HCT116 (cell line): ENCODE measurements around the gene TUNAR. TPM values are rescaled to one million over a fixed set of nuclear protein-coding genes. Genes with fewer than 3 reads are reported as not detected.

Experiments
- ATAC-seq: fragments of 200-7000 bp; cut with Tn5 transposase; 2 replicates; pipeline ENCODE4 v1.9.1; 2020; ENCODE audit warnings: mild to moderate bottlenecking, moderate library complexity
- BruUV-seq: library from RNA; stranded (reverse); fragments of 400-500 nt; replicated peaks from 2 replicates; lab custom pipeline; 2021; lab: Mats Ljungman, UMichigan
- CTCF ChIA-PET: fragments of 300-600 bp; sonication (Branson Sonifier 250); formaldehyde crosslinking; loops from one replicate; lab custom pipeline; 2021; ENCODE audit warnings: antibody characterized with exemption; lab: Charles Lee
- POLR2A ChIA-PET: fragments of 300-600, 350-600 bp; sonication (Branson Sonifier 250); formaldehyde crosslinking; loops from one replicate; lab custom pipeline; 2021; ENCODE audit warnings: antibody characterized with exemption; lab: Charles Lee
- RAD21 ChIA-PET, 2 experiments: fragments of 300-600 bp; sonication (Branson Sonifier 250); formaldehyde crosslinking; loops; one replicate each; lab custom pipeline; 2023; ENCODE audit warnings: low total read pairs in 2 of 2; ENCODE audit not compliant: uncharacterized antibody in 2 of 2, unreplicated experiment in 2 of 2, low non-redundant PET in 1 of 2; lab: Charles Lee
- DNase-seq: peaks from one replicate; pipeline ENCODE4 v3.0.0-alpha.2; 2010; ENCODE audit warnings: low read depth, low spot score
- H2AFZ ChIP-seq: fragments of 200-600 bp; shearing (Covaris generic), sonication (generic); 2 replicates; pipeline ENCODE4 v1.6.1; 2017; ENCODE audit warnings: low read depth, mixed run types, mixed read lengths, antibody characterized with exemption, low read length; ENCODE audit not compliant: poor library complexity, severe bottlenecking
- H3K27ac ChIP-seq: 2 replicates; pipeline ENCODE4 v1.5.1; 2012; ENCODE audit warnings: low read depth, low read length
- H3K27me3 ChIP-seq: fragments of 200-600 bp; sonication (generic); 2 replicates; pipeline ENCODE4 v1.6.1; 2016; ENCODE audit warnings: mixed run types, low read length, mixed read lengths; ENCODE audit not compliant: insufficient read depth
- H3K36me3 ChIP-seq, 2 experiments: fragments of 200-500 bp in 1 of 2; fragments of 200-600 bp in 1 of 2; sonication (Bioruptor generic) in 1 of 2; sonication (generic) in 1 of 2; 2 replicates each; pipeline versions ENCODE4 v1.5.1 to v1.6.1; 2014 to 2016; ENCODE audit warnings: low read length in 2 of 2, inconsistent platforms in 1 of 2, mixed read lengths in 1 of 2, mixed run types in 1 of 2; ENCODE audit not compliant: insufficient read depth in 2 of 2, control insufficient read depth in 1 of 2
- H3K4me1 ChIP-seq, 2 experiments: fragments of 200-600 bp in 1 of 2; sonication (generic) in 1 of 2; 2 replicates each; pipeline versions ENCODE4 v1.5.1 to v1.6.1; 2012 to 2017; ENCODE audit warnings: low read length in 2 of 2, inconsistent platforms in 1 of 2, mild to moderate bottlenecking in 1 of 2, mixed read lengths in 1 of 2, mixed run types in 1 of 2, moderate library complexity in 1 of 2; ENCODE audit not compliant: insufficient read depth in 2 of 2, control insufficient read depth in 1 of 2
- H3K4me2 ChIP-seq: fragments of 200-600 bp; sonication (generic); 2 replicates; pipeline ENCODE4 v1.6.1; 2017; ENCODE audit warnings: mixed run types, low read length, mixed read lengths
- H3K4me3 ChIP-seq, 2 experiments: fragments of 200-600 bp in 1 of 2; sonication (generic) in 1 of 2; replicated peaks in 1 of 2; 2 replicates each; pipeline ENCODE4 v1.5.1; 2011 to 2016; ENCODE audit warnings: low read length in 2 of 2, control low read depth in 1 of 2, low read depth in 1 of 2, mild to moderate bottlenecking in 1 of 2, mixed read lengths in 1 of 2, mixed run types in 1 of 2
- H3K79me2 ChIP-seq: fragments of 200-600 bp; sonication (generic); 2 replicates; pipeline ENCODE4 v1.6.1; 2017; ENCODE audit warnings: mild to moderate bottlenecking, mixed run types, low read length, moderate library complexity, mixed read lengths; ENCODE audit not compliant: insufficient read depth
- H3K9ac ChIP-seq: fragments of 200-600 bp; sonication (generic); 2 replicates; pipeline ENCODE4 v1.6.1; 2016; ENCODE audit warnings: low read length, mixed read lengths
- H3K9me2 ChIP-seq: fragments of 200-600 bp; sonication (generic), shearing (Covaris generic); 2 replicates; pipeline ENCODE4 v1.6.1; 2017; ENCODE audit warnings: mixed run types, mild to moderate bottlenecking, moderate library complexity; ENCODE audit not compliant: insufficient read depth
- H3K9me3 ChIP-seq, 2 experiments: fragments of 200-500 bp in 1 of 2; fragments of 200-600 bp in 1 of 2; sonication (Bioruptor generic) in 1 of 2; sonication (generic) in 1 of 2; 2 replicates each; pipeline ENCODE4 v1.6.1; 2014 to 2017; ENCODE audit warnings: low read length in 2 of 2, mixed read lengths in 2 of 2, inconsistent platforms in 1 of 2, low read depth in 1 of 2, mild to moderate bottlenecking in 1 of 2, mixed run types in 1 of 2, moderate library complexity in 1 of 2; ENCODE audit not compliant: control insufficient read depth in 1 of 2, insufficient read depth in 1 of 2
- H4K20me1 ChIP-seq: fragments of 200-600 bp; sonication (generic), shearing (Covaris generic); 2 replicates; pipeline ENCODE4 v1.6.1; 2017; ENCODE audit warnings: mixed run types, mild to moderate bottlenecking, moderate library complexity; ENCODE audit not compliant: insufficient read depth
- CEBPB ChIP-seq: IDR thresholded peaks from 2 replicates; pipeline ENCODE4 v1.6.1; 2012; ENCODE audit warnings: low read depth
- EGR1 ChIP-seq: IDR thresholded peaks from 2 replicates; pipeline ENCODE4 v1.6.1; 2012; ENCODE audit warnings: low read depth
- ELF1 ChIP-seq: IDR thresholded peaks from 2 replicates; pipeline ENCODE4 v1.6.1; 2012; ENCODE audit warnings: low read depth, borderline replicate concordance
- EZH2 ChIP-seq: fragments of 200-600 bp; sonication (generic); IDR thresholded peaks from 2 replicates; pipeline ENCODE4 v1.6.1; 2017; ENCODE audit warnings: antibody characterized with exemption, mixed run types
- EZH2phosphoT487 ChIP-seq: fragments of 200-600 bp; IDR thresholded peaks from 2 replicates; pipeline ENCODE4 v1.6.1; 2018; ENCODE audit warnings: antibody characterized with exemption, borderline replicate concordance
- FOSL1 ChIP-seq: IDR thresholded peaks from 2 replicates; pipeline ENCODE4 v1.6.1; 2012; ENCODE audit warnings: low read depth
- JUND ChIP-seq: IDR thresholded peaks from 2 replicates; pipeline ENCODE4 v1.6.1; 2012
- POLR2A ChIP-seq: IDR thresholded peaks from 2 replicates; pipeline ENCODE4 v1.7.0; 2011; ENCODE audit warnings: borderline replicate concordance; ENCODE audit not compliant: insufficient read depth, insufficient read length; ENCODE audit errors: extremely low read depth
- POLR2AphosphoS5 ChIP-seq: IDR thresholded peaks from 2 replicates; pipeline ENCODE4 v1.6.1; 2011; ENCODE audit warnings: mild to moderate bottlenecking, low read depth, low read length, moderate library complexity
- RAD21 ChIP-seq: IDR thresholded peaks from 2 replicates; pipeline ENCODE4 v1.6.1; 2012; ENCODE audit warnings: low read depth, mild to moderate bottlenecking
- REST ChIP-seq: IDR thresholded peaks from 2 replicates; pipeline ENCODE4 v1.6.1; 2012; ENCODE audit warnings: low read depth
- SIN3A ChIP-seq: IDR thresholded peaks from 2 replicates; pipeline ENCODE4 v1.6.1; 2012; ENCODE audit warnings: low read depth
- SP1 ChIP-seq: IDR thresholded peaks from 2 replicates; pipeline ENCODE4 v1.6.1; 2012; ENCODE audit warnings: low read depth
- SRF ChIP-seq: IDR thresholded peaks from 2 replicates; pipeline ENCODE4 v1.6.1; 2012; ENCODE audit warnings: low read depth
- TCF7L2 ChIP-seq: IDR thresholded peaks from 2 replicates; pipeline ENCODE4 v1.7.0; 2011; ENCODE audit warnings: borderline replicate concordance, inconsistent platforms; ENCODE audit not compliant: insufficient read depth, insufficient read length; ENCODE audit errors: extremely low read depth
- YY1 ChIP-seq: IDR thresholded peaks from 2 replicates; pipeline ENCODE4 v1.6.1; 2011; ENCODE audit warnings: low read length, low read depth, moderate library complexity, mild to moderate bottlenecking; ENCODE audit not compliant: insufficient replicate concordance; ENCODE audit errors: extremely low read depth
- ZFX ChIP-seq: fragments of 450-650 bp; IDR thresholded peaks from 2 replicates; pipeline ENCODE4 v1.6.1; 2017
- ZNF274 ChIP-seq: fragments of 200-500 bp; sonication (Bioruptor generic); IDR thresholded peaks from 2 replicates; pipeline ENCODE4 v1.6.1; 2014; ENCODE audit warnings: mild to moderate bottlenecking, low read depth, low read length, inconsistent platforms
- intact Hi-C: fragments of 100-400 bp; cut with micrococcal nuclease; formaldehyde crosslinking; loops from 2 replicates; pipeline ENCODE4 v1.10.0; 2022
- total RNA-seq: library from RNA; stranded (reverse); gene quantifications from one replicate; pipeline ENCODE4 v1.2.1, GENCODE V29; 2021; ENCODE audit not compliant: unreplicated experiment
- TF ChIP-seq, protein P1 (sequence below), 3 experiments: fragments of 200-600 bp in 1 of 3; sonication (generic) in 1 of 3; IDR thresholded peaks in 2 of 3; conservative IDR thresholded peaks in 1 of 3; 2 replicates each; pipeline ENCODE4 v1.5.1; 2012 to 2017; ENCODE audit warnings: low read depth in 2 of 3, low read length in 2 of 3, antibody characterized with exemption in 1 of 3, borderline replicate concordance in 1 of 3, control low read depth in 1 of 3, mild to moderate bottlenecking in 1 of 3, mixed read lengths in 1 of 3, mixed run types in 1 of 3, moderate library complexity in 1 of 3; ENCODE audit not compliant: insufficient read depth in 1 of 3
- TF ChIP-seq, protein P2 (sequence below): IDR thresholded peaks from 2 replicates; pipeline ENCODE4 v1.6.1; 2012

TUNAR gene
- total RNA-seq, 1 experiment from 2014 or later = not detected

GRCh38 chr14:95877633-95878032, 1.0 kb downstream of the TUNAR start:
- Histone ChIP-seq H3K27me3 (peaks cover 56% of the 10 kb centered on the region), H3K36me3 (no peaks in the 10 kb centered on the region), H2AFZ (no peak overlapping the region), H3K79me2 (no peaks in the 10 kb centered on the region), H3K4me1 (no peaks in the 10 kb centered on the region), H3K9ac (no peak overlapping the region), H3K27ac (no peak overlapping the region), H3K4me3 (no peak overlapping the region)
- intact Hi-C loops = no loop called here
- ChIA-PET RAD21 (no interaction called here), CTCF (no interaction called here), POLR2A (no interaction called here)
- ATAC-seq = no peak
- no TSS peak for BruUV-seq
- TF ChIP-seq CEBPB (no peak), JUND (no peak), POLR2AphosphoS5 (no peak), FOSL1 (no peak), YY1 (no peak), REST (no peak), ZFX (no peak), RAD21 (no peak), EZH2phosphoT487 (no peak), TCF7L2 (no peak), EZH2 (no peak), POLR2A (no peak), ZNF274 (no peak), SIN3A (no peak), ELF1 (no peak), SRF (no peak), SP1 (no peak), EGR1 (no peak)
- TF ChIP-seq, protein P1, sequence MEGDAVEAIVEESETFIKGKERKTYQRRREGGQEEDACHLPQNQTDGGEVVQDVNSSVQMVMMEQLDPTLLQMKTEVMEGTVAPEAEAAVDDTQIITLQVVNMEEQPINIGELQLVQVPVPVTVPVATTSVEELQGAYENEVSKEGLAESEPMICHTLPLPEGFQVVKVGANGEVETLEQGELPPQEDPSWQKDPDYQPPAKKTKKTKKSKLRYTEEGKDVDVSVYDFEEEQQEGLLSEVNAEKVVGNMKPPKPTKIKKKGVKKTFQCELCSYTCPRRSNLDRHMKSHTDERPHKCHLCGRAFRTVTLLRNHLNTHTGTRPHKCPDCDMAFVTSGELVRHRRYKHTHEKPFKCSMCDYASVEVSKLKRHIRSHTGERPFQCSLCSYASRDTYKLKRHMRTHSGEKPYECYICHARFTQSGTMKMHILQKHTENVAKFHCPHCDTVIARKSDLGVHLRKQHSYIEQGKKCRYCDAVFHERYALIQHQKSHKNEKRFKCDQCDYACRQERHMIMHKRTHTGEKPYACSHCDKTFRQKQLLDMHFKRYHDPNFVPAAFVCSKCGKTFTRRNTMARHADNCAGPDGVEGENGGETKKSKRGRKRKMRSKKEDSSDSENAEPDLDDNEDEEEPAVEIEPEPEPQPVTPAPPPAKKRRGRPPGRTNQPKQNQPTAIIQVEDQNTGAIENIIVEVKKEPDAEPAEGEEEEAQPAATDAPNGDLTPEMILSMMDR (IDR thresholded peaks at IDR 0.05 in 2 of 3, conservative IDR thresholded peaks at IDR 0.05 in 1 of 3; ENCODE audit: borderline replicate concordance in 1 of 3, insufficient read depth in 1 of 3, low read depth in 2 of 3, low read length in 2 of 3) = no peak
- TF ChIP-seq, protein P2, sequence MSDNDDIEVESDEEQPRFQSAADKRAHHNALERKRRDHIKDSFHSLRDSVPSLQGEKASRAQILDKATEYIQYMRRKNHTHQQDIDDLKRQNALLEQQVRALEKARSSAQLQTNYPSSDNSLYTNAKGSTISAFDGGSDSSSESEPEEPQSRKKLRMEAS = no peak
- TF ChIP-seq, all 23 proteins: peak for 0
- Histone ChIP-seq H3K4me2 (no peak overlapping the region), H3K9me3 (no peaks in the 10 kb centered on the region), H3K9me2 (no peaks in the 10 kb centered on the region), H4K20me1 (no peaks in the 10 kb centered on the region)
- no peak for DNase-seq
